ENCODE measurements around the gene ARID4B. TPM values are rescaled to one million over a fixed set of nuclear protein-coding genes. Genes with fewer than 3 reads are reported as not detected.
A peak's percentile ranks its signal among the peaks of the same experiment; 100 is the strongest.
"Not testable (repeated sequence)": the region's sequence is repeated elsewhere in the genome, so short reads cannot be mapped to it uniquely, and the experiment has no call there.

The ARID4B gene
- total and polyA plus RNA-seq, 5 experiments from 2014 or later: 37.4 to 105 (median 58.0) TPM

DNA sequence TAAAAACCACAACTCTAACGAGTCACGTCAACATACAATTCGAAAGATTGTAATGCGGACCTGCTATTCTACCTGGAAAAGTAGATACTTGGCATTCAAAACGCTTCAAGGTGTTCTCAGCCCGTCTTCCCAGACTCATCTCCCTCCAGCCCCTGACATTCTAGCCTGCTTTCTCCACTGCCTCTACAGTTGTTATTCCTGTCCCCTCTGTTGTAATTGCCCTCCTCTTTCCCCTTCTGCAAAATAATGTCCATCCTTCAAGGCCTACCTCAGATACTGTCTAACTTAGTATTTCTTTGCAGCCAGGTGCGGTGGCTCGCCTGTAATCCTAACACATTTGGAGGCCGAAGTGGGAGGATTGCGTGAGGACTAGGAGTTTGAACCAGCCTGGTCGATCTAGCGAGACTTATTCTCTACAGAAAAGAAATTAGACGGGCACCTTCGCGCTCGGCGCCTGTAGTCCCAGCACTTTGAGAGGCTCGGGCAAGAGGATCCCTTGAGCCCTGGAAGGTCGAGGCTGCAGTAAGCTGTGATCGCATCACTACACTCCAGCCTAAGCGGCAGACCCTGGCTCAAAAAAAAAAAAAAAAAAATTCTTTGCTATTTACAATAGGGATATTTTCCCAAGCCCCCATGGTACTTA, 166.2 kb downstream of the ARID4B start:
- Mint-ChIP-seq H3K36me3 (peaks cover 5 to 18% (median 6%) of the 10 kb centered on the region in 3 donors), H3K4me1 (peaks cover 6 to 25% (median 18%) of the 10 kb centered on the region in 4 donors), H3K9me3 (peaks cover 0 to 2% (median 0%) of the 10 kb centered on the region in 9 donors), H3K4me3 (peak overlapping the region in 9 of 10 donors; percentile 86 to 100 (median 98)), H3K27me3 (no peaks in the 10 kb centered on the region), H3K27ac (peak overlapping the region; percentile 95 to 100 (median 99))
- DNase-seq: no peak
- POLR2A ChIA-PET: interaction anchor here (0.6 to 1.4 kb wide), 12 partner anchors 19 to 550 kb away, joined by 3 to 24 read pairs (median 4); partner anchors contain the start of genes ARID4B, GGPS1 and TOMM20
- no peak for ATAC-seq

- H3K27me3 Mint-ChIP-seq: no peaks in the 10 kb centered on the region
- peak within 1 kb of the TSS in 9 of 10 donors; percentile 86 to 100 (median 98) for H3K4me3 Mint-ChIP-seq
- peaks cover 5 to 18% (median 6%) of the 10 kb centered on the region in 3 donors for H3K36me3 Mint-ChIP-seq
- POLR2A ChIA-PET: interaction anchor here (0.8 to 1.4 kb wide), 17 partner anchors 15 to 787 kb away, joined by 3 to 24 read pairs (median 4); partner anchors contain the start of genes ARID4B, B3GALNT2, COA6 and GGPS1
- peaks cover 6 to 25% (median 18%) of the 10 kb centered on the region in 4 donors for H3K4me1 Mint-ChIP-seq
- H3K27ac Mint-ChIP-seq: peak within 1 kb of the TSS; percentile 95 to 100 (median 99)
- ATAC-seq (peak; percentile 88 to 89), DNase-seq (peak; percentile 87 to 95 (median 92))
- H3K9me3 Mint-ChIP-seq: peaks cover 0 to 2% (median 0%) of the 10 kb centered on the region in 9 donors
Observed at GRCh38 chr1:235160957-235161684, 166.9 kb downstream of the ARID4B start, which contains the start of gene RBM34. TSS of gene RBM34 (minus strand) at chr1:235161250. CDS start at chr1:235161226, 24 bp downstream.

GRCh38 chr1:235160383-235160956, 167.5 kb downstream of the ARID4B start:
- peak; percentile 65 to 72 for ATAC-seq
- POLR2A ChIA-PET: interaction anchor here (0.8 to 1.4 kb wide), 17 partner anchors 14 to 787 kb away, joined by 3 to 24 read pairs (median 4); partner anchors contain the start of genes ARID4B, B3GALNT2, COA6 and GGPS1
- peak in 6 of 10 donors; percentile 5 to 79 (median 46) for DNase-seq
- peak overlapping the region; percentile 95 to 100 (median 99) for H3K27ac Mint-ChIP-seq
- peaks cover 6 to 25% (median 18%) of the 10 kb centered on the region in 4 donors for H3K4me1 Mint-ChIP-seq
- peaks cover 0 to 2% (median 0%) of the 10 kb centered on the region in 9 donors for H3K9me3 Mint-ChIP-seq
- peaks cover 5 to 16% (median 6%) of the 10 kb centered on the region in 3 donors for H3K36me3 Mint-ChIP-seq
- H3K4me3 Mint-ChIP-seq: peak overlapping the region in 9 of 10 donors; percentile 86 to 100 (median 98)
- no peaks in the 10 kb centered on the region for H3K27me3 Mint-ChIP-seq

- Mint-ChIP-seq H3K27ac (peak overlapping the region; percentile 32 to 100 (median 97)), H3K4me1 (peaks cover 6 to 26% (median 19%) of the 10 kb centered on the region in 4 donors), H3K36me3 (peaks cover 6 to 21% (median 6%) of the 10 kb centered on the region in 3 donors), H3K4me3 (peak overlapping the region in 9 of 10 donors; percentile 86 to 100 (median 98))
- DNase-seq, H3K27me3 Mint-ChIP-seq, H3K9me3 Mint-ChIP-seq, ATAC-seq: not testable (repeated sequence)
- POLR2A ChIA-PET: interaction anchor here (0.7 to 2.6 kb wide), 6 partner anchors 9 to 907 kb away, joined by 3 to 14 read pairs (median 4); partner anchors contain the start of gene TOMM20
Observed at GRCh38 chr1:235159930-235160329, 168.0 kb downstream of the ARID4B start.

DNA sequence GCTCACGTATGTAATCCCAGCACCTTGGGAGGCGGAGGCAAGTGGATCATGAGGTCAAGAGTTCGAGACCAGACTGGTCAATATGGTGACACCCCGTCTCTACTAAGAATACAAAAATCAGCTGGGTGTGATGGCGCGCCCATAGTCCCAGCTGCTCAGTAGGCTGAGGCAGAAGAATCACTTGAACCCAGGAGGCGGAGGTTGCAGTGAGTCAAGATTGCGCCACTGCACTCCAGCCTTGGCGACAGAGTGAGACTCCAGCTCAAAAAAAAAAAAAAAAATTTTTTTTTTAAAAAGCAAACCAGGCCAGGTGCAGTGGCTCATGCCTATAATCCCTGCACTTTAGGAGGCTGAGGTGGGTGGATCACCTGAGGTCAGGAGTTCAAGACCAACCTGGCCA, 168.7 kb downstream of the ARID4B start:
- not testable (repeated sequence) for H3K27me3 Mint-ChIP-seq

GRCh38 chr1:235158680-235159079, 169.3 kb downstream of the ARID4B start:
- no peaks in the 10 kb centered on the region for H3K9me3 Mint-ChIP-seq
- peaks cover 11 to 36% (median 31%) of the 10 kb centered on the region in 4 donors for H3K4me1 Mint-ChIP-seq
- DNase-seq: no peak
- H3K36me3 Mint-ChIP-seq: peaks cover 6 to 33% (median 13%) of the 10 kb centered on the region in 3 donors
- peak overlapping the region in 4 of 10 donors; percentile 11 to 76 (median 58) for H3K27ac Mint-ChIP-seq
- no peak for ATAC-seq
- H3K4me3 Mint-ChIP-seq: peak overlapping the region in 6 of 10 donors; percentile 39 to 98 (median 44)
- no peaks in the 10 kb centered on the region for H3K27me3 Mint-ChIP-seq
- POLR2A ChIA-PET: interaction anchor here (0.6 to 2.6 kb wide), 5 partner anchors 10 to 69 kb away, joined by 4 to 14 read pairs (median 5); partner anchors contain the start of gene TOMM20

More for the DNA sequence above, 168.7 kb downstream of the ARID4B start:
- POLR2A ChIA-PET: interaction anchor here (0.7 to 2.6 kb wide), 3 partner anchors 9 to 907 kb away, joined by 3 to 14 read pairs (median 4); partner anchors contain the start of gene TOMM20
- H3K4me1 Mint-ChIP-seq: peaks cover 9 to 33% (median 25%) of the 10 kb centered on the region in 4 donors
- DNase-seq, H3K9me3 Mint-ChIP-seq, ATAC-seq: not testable (repeated sequence)
- peaks cover 6 to 28% (median 12%) of the 10 kb centered on the region in 3 donors for H3K36me3 Mint-ChIP-seq
- H3K27ac Mint-ChIP-seq: peak overlapping the region in 6 of 10 donors; percentile 11 to 95 (median 68)
- peak overlapping the region in 9 of 10 donors; percentile 42 to 100 (median 97) for H3K4me3 Mint-ChIP-seq

- POLR2A ChIA-PET: interaction anchor here (1.1 to 1.8 kb wide), 3 partner anchors 10 to 16 kb away, joined by 3 to 5 read pairs (median 4); no protein-coding TSS in a partner anchor
- peaks cover 12 to 43% (median 33%) of the 10 kb centered on the region in 4 donors for H3K4me1 Mint-ChIP-seq
- no peak for DNase-seq
- no peak for ATAC-seq
- H3K4me3 Mint-ChIP-seq: no peak overlapping the region
- H3K27ac Mint-ChIP-seq: no peak overlapping the region
- H3K36me3 Mint-ChIP-seq: peaks cover 6 to 47% (median 19%) of the 10 kb centered on the region in 3 donors
- no peaks in the 10 kb centered on the region for H3K27me3 Mint-ChIP-seq
- no peaks in the 10 kb centered on the region for H3K9me3 Mint-ChIP-seq
Observed at GRCh38 chr1:235157150-235157549, 170.8 kb downstream of the ARID4B start.

- POLR2A ChIA-PET: interaction anchor here (0.6 to 1.8 kb wide), 3 partner anchors 12 to 258 kb away, joined by 3 to 5 read pairs (median 3); no protein-coding TSS in a partner anchor
- H3K36me3 Mint-ChIP-seq: peaks cover 6 to 50% (median 19%) of the 10 kb centered on the region in 3 donors
- no peaks in the 10 kb centered on the region for H3K9me3 Mint-ChIP-seq
- H3K4me3 Mint-ChIP-seq: no peak overlapping the region
- peaks cover 11 to 43% (median 30%) of the 10 kb centered on the region in 4 donors for H3K4me1 Mint-ChIP-seq
- DNase-seq: no peak
- ATAC-seq: no peak
- H3K27ac Mint-ChIP-seq: no peak overlapping the region
- H3K27me3 Mint-ChIP-seq: no peaks in the 10 kb centered on the region
Observed at GRCh38 chr1:235156740-235157139, 171.2 kb downstream of the ARID4B start.

DNA sequence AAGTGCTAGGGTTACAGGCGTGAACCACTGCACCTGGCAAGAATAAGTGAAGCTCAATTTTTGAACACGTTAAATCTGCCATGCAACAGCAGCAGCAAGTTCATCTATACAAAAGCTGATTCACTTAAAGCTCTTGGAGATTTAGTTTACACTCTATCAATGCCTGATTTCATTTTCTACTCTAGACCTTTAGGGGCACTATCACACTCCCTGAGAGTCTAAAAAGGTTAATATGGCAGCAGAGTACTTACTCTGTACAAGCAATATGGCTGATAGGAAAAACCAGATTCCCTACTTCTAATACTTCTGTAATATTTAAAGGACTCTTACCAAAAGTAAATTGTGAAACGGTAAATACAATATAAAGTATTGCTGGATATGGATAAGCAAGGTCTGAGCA, 171.7 kb downstream of the ARID4B start:
- Mint-ChIP-seq H3K27me3 (no peaks in the 10 kb centered on the region), H3K36me3 (peaks cover 6 to 54% (median 21%) of the 10 kb centered on the region in 3 donors), H3K4me1 (peaks cover 10 to 42% (median 30%) of the 10 kb centered on the region in 4 donors), H3K9me3 (no peaks in the 10 kb centered on the region), H3K27ac (peak overlapping the region in 1 of 10 donors; percentile 8), H3K4me3 (no peak overlapping the region)
- POLR2A ChIA-PET: interaction anchor here (0.6 to 0.7 kb wide), 2 partner anchors 259 to 710 kb away, joined by 3 to 4 read pairs; no protein-coding TSS in a partner anchor
- DNase-seq: no peak
- ATAC-seq: no peak

DNA sequence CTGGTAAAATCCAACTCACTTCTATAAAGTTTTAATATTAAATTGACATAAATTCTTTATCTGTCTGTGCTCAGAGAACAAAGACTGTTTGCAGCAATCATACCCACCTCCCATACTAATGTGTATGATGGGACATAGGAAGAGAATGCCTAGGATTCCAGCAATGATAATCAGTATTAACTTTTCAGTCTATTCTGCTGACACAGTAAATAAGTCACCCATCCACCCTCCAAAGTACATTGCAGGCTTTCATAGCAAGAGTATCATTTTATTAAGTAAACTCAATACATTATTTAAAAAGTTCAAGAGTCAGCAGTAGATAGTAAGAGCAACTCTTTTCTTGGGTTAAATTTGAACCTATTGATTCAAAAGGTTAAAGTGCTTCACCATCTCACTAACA, 175.7 kb downstream of the ARID4B start:
- ATAC-seq (no peak), DNase-seq (no peak)
- no peak overlapping the region for H3K27ac Mint-ChIP-seq
- POLR2A ChIA-PET: interaction anchor here (0.7 kb wide), 1 partner anchor 9 kb away, joined by 3 read pairs; no protein-coding TSS in a partner anchor
- H3K4me3 Mint-ChIP-seq: no peak overlapping the region
- H3K27me3 Mint-ChIP-seq: no peaks in the 10 kb centered on the region
- H3K9me3 Mint-ChIP-seq: no peaks in the 10 kb centered on the region
- peaks cover 16 to 41% (median 32%) of the 10 kb centered on the region in 4 donors for H3K4me1 Mint-ChIP-seq
- H3K36me3 Mint-ChIP-seq: peaks cover 0 to 79% (median 20%) of the 10 kb centered on the region in 3 donors

DNA sequence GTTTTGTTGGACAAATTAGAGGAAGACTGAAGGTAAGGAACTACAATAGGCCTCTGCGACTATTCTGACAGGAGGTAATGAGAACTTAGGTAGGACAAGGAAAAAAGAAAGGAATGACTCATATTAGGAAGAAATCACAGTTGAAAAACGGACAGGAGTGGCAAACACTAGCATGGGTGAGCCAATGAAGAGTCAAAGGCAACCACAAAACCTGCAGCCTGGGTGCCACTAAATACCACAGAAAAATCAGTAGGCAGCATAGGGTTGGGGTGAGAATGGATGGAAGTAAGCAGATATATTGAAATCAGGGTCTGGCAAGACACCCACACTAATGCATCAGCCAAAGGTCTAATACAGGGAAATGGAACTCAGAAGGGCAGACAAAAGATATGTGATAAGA, 176.9 kb downstream of the ARID4B start:
- Mint-ChIP-seq H3K27ac (peak overlapping the region in 6 of 10 donors; percentile 5 to 68 (median 30)), H3K36me3 (peaks cover 0 to 87% (median 21%) of the 10 kb centered on the region in 3 donors), H3K9me3 (no peaks in the 10 kb centered on the region), H3K4me3 (peak overlapping the region in 5 of 10 donors; percentile 1 to 35 (median 22)), H3K27me3 (no peaks in the 10 kb centered on the region), H3K4me1 (peaks cover 18 to 42% (median 34%) of the 10 kb centered on the region in 4 donors)
- ATAC-seq (no peak), DNase-seq (no peak)
- POLR2A ChIA-PET: no interaction called here

Measured in naive thymus-derived CD8-positive, alpha-beta T cell (primary cell).